IPS-18c (cell line): ENCODE measurements around the gene TUBD1.
A peak's percentile ranks its signal among the peaks of the same experiment; 100 is the strongest.
"Not testable (repeated sequence)": the region's sequence is repeated elsewhere in the genome, so short reads cannot be mapped to it uniquely, and the experiment has no call there.

ENCODE experiments used
- H3K4me3 ChIP-seq: 2 replicates; pipeline ENCODE4 v1.7.0; 2013; ENCODE audit warnings: low read depth, mild to moderate bottlenecking, low read length, moderate library complexity; ENCODE audit not compliant: insufficient read depth
- H3K9me3 ChIP-seq: one replicate; pipeline ENCODE4 v1.6.1; 2013; ENCODE audit warnings: mild to moderate bottlenecking, low read length, moderate library complexity; ENCODE audit not compliant: control insufficient read depth, insufficient read depth

TUBD1 gene

DNA sequence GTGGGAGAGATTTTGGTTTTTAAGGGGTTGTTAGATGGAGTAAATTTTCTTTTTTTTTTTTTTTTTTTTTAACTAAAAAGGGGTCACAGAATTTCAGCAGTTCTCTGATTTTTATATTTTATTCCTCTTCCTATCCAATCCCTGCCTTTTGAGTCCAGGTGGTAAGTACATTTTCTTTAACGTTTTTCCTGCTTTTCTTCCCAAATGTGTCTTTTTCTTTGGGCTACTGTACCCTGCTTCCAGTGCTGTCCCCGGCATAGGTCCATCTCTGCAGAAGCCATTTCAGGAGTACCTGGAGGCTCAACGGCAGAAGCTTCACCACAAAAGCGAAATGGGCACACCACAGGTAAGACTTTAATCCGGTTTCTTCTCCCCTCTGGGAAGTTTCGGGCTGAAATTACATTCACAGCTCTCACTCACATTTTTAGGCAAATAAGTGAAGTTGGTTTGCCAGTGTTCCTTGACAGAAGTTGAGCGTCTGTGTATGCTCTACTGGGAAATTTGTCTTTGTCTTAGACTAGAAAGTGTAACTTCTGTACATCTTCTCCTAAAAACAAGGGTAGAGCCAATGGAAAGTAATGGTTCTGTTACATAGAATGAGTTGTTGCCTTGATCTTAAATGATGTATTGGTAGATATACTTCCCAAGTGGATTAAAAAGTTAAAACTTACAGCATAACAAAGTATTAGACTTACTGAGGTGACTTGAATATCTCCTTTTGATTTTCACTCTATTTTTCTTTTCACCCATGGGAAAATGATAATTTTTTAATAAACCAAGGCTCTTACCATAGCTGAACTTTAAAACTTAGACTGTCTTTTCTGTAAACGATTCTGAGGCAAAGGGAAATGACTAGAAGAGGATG, 54.5 kb downstream of the TUBD1 start:
- H3K9me3 ChIP-seq: no peaks in the 10 kb centered on the region
- peak overlapping the region; percentile 84 for H3K4me3 ChIP-seq

- H3K4me3 ChIP-seq: peak overlapping the region; percentile 84
Observed at GRCh38 chr17:59837308-59838051, 55.3 kb downstream of the TUBD1 start.

DNA sequence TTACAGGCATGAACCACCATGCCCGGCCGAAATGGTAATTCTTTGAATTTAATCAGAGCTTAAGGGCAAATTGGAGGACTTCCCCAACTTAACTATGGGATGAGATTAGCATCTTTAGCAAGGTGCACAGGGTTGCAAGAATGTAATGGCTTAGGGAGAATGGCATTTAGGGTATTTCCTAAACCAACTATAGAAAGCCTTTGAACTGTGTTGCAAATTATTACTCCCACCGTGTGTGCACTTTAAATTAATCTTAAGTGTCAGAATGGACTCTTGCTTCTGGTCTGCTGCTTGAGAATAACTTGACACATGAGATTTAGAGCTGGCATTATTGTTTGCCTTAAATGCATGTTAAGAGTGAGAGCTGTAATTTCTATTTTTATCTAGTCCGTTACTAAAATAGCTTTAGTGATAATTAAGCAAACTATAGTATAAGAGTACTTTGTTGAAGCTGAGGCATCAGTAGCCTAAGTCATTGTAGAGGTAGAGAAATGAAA, 59.8 kb downstream of the TUBD1 start:
- no peak overlapping the region for H3K4me3 ChIP-seq
- no peaks in the 10 kb centered on the region for H3K9me3 ChIP-seq

More at GRCh38 chr17:59837308-59838051, 55.3 kb downstream of the TUBD1 start:
- no peaks in the 10 kb centered on the region for H3K9me3 ChIP-seq

DNA sequence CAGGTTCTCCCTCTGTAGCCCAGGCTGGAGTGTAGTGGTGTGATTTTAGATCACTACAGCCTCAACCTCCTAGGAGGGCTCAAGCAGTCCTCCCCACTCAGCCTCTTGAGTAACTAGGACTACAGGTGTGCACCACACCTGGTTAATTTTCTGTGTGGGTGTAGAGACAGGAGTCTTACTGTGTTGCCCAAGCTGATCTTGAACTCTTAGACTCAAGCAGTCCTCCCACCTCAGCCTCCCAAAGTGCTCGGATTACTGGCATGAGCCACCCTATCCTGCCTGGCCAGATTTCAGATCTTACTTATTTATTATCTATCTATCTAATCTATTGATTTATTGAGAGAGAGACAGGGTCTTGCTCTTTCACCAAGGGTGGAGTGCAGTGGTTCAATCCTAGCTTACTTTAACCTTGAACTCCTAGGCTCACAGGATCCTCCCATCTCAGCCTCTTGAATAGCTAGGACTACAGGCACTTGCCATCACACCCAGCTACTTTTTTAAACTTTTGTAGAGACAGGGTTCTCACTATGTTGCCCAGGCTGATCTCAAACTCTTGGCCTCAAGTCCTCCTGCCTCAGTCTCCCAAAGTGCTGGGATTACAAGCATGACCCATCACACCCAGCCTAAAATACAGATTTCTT, 61.8 kb downstream of the TUBD1 start:
- no peaks in the 10 kb centered on the region for H3K9me3 ChIP-seq
- no peak overlapping the region for H3K4me3 ChIP-seq

- H3K4me3 ChIP-seq: no peak overlapping the region
Observed at GRCh38 chr17:59830007-59830630, 62.6 kb downstream of the TUBD1 start.

DNA sequence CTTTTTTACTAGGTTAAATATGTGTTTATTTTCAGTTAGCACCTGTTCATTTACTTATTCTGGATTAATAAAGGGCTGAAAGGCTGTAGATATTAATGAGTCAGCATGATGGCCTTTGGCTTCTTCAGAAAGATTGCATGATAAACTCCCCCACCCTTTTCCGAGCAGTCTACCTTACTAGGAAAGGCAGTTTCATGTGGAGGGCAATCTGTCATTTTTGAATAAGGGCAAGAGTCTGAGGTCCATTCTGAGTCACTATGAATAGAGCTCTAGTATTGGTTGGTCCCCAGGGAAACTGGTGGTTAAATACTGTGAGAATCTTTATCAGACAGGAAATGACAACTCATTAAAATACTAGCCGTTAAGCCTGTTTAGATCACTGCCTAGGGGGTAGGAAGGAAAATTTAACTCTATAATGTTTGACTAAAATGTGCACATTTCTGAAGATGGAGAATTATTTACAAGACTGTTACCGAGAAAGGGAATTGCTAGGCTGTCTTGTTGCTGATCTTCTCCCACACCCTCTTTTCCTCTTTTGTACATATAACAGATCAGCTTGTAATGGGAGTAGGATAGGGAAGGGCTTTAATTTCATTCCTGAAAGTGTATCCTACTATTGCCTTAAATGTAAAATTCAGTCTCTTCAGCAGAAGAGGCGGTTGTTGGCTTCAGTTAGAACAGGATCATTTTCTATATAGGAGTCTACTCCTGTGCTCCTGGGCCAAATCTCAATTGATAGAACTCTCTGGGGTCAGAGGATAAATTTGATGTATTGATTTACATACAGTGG, 63.3 kb downstream of the TUBD1 start:
- Histone ChIP-seq H3K9me3 (no peaks in the 10 kb centered on the region), H3K4me3 (no peak overlapping the region)

More at GRCh38 chr17:59830007-59830630, 62.6 kb downstream of the TUBD1 start:
- no peaks in the 10 kb centered on the region for H3K9me3 ChIP-seq

DNA sequence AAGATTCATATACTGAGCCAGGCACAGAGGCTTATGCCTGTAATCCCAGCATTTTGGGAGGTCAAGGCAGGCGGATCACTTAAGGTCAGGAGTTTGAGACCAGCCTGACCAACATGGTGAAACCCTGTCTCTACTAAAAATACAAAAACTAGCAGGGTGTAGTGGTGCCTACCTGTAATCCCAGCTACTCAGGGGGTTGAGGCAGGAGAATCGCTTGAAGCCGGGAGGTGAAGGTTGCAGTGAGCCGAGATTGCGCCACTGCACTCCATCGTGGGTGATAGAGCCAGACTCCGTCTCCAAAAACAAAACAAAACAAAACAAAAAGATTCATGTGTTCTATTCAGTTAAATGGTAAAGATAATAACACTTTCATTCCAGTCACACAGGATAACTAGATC, 63.9 kb downstream of the TUBD1 start:
- not testable (repeated sequence) for H3K9me3 ChIP-seq, H3K4me3 ChIP-seq

DNA sequence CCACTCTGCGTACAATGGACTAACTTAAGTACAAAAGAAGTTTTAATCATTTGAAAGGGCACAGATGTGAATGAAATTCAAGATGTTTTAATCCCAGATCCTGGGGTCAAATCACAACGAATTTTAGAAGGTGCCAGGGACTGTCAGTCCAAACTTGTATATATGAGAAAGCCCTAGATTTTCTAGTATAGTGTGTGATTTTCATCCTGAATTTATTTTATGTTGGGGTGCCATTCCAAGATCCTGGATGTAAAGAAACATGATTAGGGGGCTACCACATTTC, 64.3 kb downstream of the TUBD1 start:
- H3K4me3 ChIP-seq: no peak overlapping the region
- no peaks in the 10 kb centered on the region for H3K9me3 ChIP-seq

- H3K9me3 ChIP-seq: no peaks in the 10 kb centered on the region
- no peak overlapping the region for H3K4me3 ChIP-seq
Observed at GRCh38 chr17:59827721-59828477, 64.8 kb downstream of the TUBD1 start.

DNA sequence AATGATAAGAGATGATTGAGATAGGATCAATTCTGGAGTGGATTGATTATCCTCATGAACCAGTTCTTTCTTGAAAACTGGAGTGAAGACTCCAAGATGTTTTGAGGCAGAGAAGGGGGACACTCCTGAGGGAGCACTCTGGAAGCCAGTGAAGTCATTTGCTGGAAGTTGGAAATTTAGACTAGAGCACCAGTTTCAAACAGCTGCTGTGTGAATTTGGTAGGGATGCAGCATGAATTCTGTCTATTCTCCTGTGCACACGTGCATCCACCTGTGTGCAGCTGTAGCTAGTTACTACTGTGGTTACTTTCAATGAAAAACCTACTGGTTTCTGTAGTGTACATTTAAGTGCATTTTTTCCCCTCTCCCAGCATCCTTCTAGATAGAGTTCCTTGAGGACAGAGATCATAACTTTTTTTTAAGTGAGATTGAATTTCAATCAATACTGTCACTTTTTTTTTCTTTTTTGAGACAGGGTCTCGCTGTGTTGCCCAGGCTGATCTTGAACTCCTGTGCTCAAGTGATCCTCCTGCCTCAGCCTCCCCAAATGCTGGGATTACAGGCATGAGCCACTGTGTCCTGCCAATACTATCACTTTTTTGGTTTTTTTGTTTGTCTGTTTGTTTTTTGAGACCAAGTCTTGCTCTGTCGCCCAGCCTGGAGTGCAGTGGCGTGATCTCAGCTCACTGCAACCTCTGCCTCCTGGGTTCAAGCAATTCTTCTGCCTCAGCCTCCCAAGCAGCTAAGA, 65.9 kb downstream of the TUBD1 start:
- no peak overlapping the region for H3K4me3 ChIP-seq
- H3K9me3 ChIP-seq: no peaks in the 10 kb centered on the region

DNA sequence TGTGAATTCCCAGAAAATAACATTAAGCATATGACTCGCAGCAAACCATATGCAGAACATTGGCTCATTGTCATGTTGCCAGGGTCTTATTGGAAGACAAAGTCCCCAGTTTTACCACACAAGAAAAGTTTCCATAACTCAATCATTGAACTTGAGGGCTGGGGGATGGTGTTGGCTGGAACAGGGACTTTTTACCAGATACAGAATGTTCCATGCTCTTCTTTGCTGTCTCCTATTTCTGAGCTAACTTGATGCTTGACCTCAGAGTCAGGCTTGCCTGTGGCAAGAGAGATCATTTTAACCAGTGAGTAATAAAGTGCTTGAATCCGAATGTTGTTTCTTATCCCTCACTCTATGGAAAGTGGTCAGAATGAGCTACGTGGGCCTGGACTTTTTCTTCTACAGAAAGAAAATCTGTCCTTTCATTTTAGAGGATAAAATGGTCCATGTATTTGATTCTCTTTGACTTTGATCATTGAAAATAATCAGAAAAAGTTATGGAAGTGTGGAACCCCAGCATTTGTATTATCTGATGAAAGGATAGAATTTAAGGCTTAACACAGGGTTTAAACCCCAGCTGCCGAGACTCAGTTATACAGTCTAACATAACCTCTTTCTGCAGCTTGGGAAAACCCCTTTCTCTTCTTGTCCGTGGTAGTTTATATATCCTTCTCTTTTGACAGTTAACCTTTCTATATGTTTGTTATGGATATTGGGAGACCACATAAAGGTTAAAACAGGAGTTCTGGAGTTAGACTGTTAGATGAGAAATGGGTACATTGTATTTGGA, 67.0 kb downstream of the TUBD1 start:
- no peaks in the 10 kb centered on the region for H3K9me3 ChIP-seq
- no peak overlapping the region for H3K4me3 ChIP-seq

DNA sequence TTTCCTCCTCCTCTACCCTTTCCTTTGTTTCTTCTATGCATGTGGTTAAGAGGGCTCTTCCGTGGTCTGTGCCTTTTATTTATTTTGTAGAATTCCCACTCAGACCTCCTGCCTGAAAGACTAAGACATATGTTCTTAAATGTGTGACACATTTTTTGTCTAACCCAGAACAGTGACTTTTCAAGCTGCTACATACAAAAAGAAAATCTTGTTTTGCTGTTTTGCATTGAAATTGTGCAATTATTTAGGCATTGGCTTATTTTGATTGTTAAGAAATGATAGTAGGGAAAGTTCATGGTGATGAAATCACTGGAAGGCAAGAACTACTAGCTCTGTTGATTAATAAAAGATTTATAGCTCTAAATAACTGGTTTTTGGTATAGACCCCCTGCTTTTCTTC, 76.8 kb downstream of the TUBD1 start:
- Histone ChIP-seq H3K4me3 (no peak overlapping the region), H3K9me3 (no peaks in the 10 kb centered on the region)

DNA sequence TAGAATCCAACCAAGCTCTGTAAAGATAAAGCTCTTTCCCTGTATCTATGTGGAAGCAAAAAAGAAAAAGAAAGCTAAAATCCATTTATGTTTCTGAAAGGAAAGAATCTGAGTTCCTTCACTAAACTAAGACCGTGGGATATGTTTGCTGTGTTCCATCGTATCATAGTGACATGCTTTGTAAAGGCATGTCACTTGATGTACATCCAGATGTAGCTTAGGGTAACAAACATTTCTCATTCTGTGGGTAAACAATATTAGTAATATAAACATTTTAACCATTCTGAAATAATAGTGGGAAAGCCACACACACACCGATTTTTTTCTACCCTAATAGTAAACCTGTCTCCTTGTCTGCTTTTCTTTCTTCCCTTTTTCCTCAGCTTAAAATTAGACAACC, 78.1 kb downstream of the TUBD1 start:
- H3K9me3 ChIP-seq: no peaks in the 10 kb centered on the region
- no peak overlapping the region for H3K4me3 ChIP-seq

DNA sequence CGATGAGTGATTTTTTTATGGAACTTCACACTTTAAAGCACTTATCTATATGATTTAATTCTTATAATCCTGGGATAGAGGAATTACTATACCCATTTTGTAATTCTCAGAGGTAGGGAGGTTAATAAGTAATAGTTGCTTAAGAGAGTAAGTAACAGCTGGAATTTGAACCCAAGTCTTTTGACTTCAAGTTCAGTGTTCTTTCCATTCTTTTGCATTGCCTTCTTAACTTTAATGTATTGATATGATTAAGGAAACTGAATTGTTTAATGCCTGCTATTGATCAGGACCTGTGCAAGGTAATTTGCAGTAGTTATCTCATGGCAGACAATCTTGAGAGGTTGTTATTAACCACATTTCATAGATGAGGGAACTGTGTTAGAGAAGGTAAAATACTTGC, 78.5 kb downstream of the TUBD1 start:
- no peak overlapping the region for H3K4me3 ChIP-seq
- H3K9me3 ChIP-seq: no peaks in the 10 kb centered on the region

- H3K4me3 ChIP-seq: no peak overlapping the region
- no peaks in the 10 kb centered on the region for H3K9me3 ChIP-seq
Observed at GRCh38 chr17:59812139-59812538, 80.6 kb downstream of the TUBD1 start.
